GM19043 (cell line): Measurements from ENCODE around the gene APEX2.
"Not testable (repeated sequence)": the region's sequence is repeated elsewhere in the genome, so short reads cannot be mapped to it uniquely, and the experiment has no call there.

Experiments
- ATAC-seq: cut with Tn5 transposase; IDR thresholded peaks from one replicate; pipeline ENCODE4 v1.9.1; 2021; ENCODE audit warnings: low read depth; ENCODE audit not compliant: unreplicated experiment

The APEX2 gene, protein sequence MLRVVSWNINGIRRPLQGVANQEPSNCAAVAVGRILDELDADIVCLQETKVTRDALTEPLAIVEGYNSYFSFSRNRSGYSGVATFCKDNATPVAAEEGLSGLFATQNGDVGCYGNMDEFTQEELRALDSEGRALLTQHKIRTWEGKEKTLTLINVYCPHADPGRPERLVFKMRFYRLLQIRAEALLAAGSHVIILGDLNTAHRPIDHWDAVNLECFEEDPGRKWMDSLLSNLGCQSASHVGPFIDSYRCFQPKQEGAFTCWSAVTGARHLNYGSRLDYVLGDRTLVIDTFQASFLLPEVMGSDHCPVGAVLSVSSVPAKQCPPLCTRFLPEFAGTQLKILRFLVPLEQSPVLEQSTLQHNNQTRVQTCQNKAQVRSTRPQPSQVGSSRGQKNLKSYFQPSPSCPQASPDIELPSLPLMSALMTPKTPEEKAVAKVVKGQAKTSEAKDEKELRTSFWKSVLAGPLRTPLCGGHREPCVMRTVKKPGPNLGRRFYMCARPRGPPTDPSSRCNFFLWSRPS

DNA sequence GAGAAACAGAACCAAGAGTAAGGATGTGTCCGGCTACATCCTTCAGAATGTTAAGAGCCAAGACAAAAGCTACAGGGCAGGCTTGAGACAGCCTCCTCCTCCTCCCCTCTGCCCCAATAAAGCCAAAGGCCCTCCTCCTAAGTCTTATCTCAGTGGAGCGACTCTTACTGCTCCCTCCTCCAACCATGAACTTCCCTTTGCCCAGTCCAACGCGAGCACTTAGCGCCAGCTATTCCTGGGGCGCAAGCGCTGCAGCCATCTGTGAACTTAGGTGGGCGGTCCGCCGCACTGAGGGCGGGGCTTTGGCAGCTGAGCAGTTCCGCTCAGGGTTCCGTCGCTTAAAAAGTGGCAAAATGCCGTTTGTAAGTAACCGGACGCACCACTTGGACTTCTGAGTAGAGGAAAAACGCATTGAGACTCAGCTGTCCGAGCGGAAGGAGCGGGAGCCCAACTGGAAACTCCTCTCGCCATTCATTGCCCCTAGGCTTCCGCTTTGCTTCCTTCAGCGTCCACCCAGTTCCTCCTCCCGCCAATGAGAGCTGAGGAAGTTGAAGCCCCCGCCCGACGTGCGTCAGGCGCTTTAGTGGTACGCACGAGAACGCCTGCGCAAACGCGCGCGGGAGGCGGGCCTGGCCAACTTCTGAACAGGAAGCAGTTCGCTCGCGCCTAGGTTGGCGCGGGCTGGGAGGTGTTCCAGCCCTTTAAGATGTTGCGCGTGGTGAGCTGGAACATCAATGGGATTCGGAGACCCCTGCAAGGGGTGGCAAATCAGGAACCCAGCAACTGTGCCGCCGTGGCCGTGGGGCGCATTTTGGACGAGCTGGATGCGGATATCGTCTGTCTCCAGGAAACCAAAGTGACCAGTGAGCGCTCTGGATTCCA, at the start of gene APEX2:
Gene APEX2, plus strand, starts transcription at position 647 of the 882 bp plus-strand sequence. Its CDS starts 60 bp downstream, at position 707.
- ATAC-seq = peak; percentile 96

GRCh38 chrX:54950730-54951375, 49.3 kb upstream of the APEX2 start:
- no peak for ATAC-seq

DNA sequence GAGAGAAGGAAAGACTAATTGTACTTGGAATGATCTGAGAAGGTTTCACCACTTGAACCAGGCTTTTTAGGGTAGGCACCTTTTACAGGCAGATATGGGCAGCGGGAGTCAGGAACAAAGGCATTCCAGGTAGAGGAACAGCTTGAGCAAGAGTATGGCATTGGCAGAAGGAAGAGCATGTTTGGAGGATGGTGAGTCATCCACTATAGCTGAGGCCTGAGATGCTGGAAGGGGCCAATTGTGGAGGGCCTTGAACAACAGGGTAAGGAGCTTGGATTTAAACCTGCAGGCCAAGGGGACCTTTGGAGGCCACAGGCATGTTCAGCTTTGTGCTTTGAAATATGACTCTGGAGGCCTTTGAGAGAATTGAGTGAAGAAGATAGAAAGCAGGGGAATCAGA, 38.4 kb upstream of the APEX2 start:
- no peak for ATAC-seq

DNA sequence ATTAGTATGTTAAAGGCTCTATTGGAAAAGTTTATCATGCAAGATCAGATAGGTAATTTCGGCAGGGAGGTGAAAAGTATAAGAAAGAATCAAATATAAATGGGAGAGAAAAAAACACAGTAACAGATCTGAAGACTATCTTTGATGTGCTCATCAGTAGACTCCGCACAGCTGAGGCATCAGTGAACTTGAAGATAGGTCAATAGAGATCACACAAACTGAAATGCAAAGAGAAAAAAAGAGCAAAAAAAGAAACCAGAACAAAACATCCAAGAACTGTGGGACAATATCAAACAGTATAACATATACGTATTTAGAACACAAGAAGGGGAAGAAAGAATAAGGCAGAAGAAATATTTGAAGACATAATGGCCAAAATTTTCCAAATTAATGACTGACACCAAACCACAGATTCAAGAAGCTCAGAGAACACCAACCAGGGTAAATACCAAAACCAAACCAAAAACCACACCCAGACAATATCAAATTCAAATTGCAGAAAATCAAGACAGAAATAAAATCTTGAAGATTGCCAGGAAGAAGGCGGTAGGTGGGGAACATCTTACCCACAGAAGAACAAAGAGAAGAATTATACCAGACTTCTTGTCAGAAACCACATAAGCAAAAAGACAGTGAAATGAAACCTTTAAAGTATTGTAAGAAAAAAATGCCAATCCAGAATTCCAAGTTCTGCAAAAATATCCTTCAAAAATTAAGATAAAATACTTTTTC, 35.2 kb upstream of the APEX2 start:
- ATAC-seq = no peak

DNA sequence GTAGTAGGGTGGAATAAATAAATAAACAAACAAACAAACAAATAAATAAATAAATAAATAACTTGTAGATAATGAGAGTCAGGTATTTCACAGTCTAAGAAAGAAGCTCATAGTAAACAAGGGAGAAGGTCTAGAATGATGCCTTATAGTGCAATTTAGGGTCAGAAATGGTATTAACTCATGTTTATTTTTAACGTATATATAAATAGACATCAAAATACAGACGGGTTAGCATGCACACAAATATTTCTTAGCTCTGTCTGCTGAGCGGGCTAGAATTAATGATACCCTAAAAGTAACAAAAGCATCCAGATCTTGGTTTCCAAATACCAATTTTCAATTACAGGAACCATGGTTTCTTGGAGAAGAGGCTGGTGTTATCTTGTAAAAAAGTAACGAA, 22.8 kb upstream of the APEX2 start:
- no peak for ATAC-seq

DNA sequence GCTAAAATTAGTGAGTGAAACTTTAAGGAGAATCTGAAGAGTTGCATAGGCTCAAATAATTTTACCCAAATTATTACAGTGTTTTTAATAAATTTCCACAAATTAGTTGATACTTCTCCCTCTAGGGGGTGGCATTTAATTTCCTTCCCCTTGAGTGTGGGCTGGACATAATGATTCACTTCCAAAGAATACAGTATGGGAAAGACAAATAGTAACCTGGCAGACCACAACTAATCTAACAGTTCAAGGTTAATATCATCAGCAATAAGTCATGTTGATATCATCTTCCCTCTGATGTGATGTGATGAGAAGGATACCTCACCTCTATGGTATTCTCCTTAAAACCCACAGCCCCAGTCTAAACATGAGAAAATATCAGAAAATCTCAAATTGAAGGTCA, 21.7 kb upstream of the APEX2 start:
- no peak for ATAC-seq

- ATAC-seq = no peak
Observed at GRCh38 chrX:54979432-54979831, 20.7 kb upstream of the APEX2 start.

- no peak for ATAC-seq
Observed at GRCh38 chrX:54980334-54980733, 19.8 kb upstream of the APEX2 start.

DNA sequence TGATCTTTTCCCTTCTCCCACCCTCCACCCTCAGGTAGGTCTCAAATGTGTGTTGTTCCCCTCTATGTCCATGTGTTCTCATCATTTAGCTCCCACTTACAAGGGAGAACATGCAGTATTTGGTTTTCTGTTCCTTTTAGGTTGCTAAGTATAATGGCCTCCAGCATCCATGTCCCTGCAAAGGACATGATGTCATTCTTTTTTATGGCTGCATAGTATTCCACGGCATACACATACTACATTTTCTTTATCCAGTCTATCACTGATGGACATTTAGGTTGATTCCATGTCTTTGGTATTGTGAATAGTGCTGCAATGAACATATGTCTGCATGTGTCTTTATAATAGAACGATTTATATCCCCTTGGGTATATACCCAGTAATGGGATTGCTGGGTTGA, 16.9 kb upstream of the APEX2 start:
- ATAC-seq = not testable (repeated sequence)

- no peak for ATAC-seq
Observed at GRCh38 chrX:54991706-54992105, 8.5 kb upstream of the APEX2 start.

DNA sequence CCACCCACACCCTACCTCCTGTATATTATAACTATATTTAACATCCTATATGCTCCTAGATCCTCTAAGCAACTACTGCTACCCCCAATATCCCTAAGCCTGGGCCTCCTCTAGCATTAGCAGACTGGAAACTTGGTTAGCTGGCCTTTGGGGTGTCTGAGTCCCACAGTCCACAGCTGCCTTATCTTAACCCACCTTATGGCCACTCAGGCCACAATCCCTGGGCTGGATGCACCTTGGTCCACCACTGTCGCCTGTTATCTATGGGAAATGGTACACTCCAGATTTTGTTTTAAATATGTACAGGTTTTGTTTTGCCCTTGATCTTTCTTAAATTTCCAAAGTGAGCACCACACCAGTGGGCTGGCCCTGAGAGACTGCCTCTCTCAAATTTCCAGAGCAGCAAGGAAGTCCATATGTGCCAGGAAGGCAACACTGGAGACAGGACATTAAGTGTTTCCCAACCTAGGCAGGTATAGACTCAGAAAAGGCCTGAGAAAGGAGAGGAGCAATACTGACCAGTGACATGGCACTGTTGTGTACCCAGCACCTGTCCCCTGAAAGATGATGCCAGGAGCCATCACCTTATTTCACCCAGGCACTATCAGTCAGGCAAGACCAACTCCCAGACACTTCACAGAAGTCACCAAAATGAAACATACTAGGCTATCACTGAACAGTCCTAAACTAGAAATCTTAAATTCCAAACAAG, 7.1 kb upstream of the APEX2 start:
- no peak for ATAC-seq

GRCh38 chrX:54994099-54994498, 6.1 kb upstream of the APEX2 start, which contains the start of gene PFKFB1:
Gene PFKFB1 (minus strand): TSS chrX:54994188. CDS start chrX:54994007, 181 bp downstream.
- no peak for ATAC-seq

GRCh38 chrX:54994668-54995351, 5.4 kb upstream of the APEX2 start:
- ATAC-seq = no peak

DNA sequence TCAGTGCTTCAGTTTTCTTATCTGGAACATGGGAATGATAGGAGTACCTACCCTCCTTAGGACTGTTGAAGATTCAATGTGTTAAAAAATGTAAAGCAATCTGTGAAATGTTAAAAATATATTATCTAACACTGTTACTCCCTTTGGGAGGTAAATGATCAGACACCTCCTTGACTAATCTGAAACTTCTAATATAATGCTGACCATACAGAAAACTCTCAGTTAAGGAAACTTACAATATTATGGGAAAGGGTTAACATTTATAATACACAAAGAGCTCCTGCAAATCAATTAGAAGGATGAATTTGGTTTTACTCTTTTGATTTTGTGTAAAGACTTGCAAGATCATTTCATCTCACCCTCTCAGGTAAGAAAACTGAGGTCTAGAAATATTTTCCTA, 4.5 kb upstream of the APEX2 start:
- ATAC-seq = no peak

- ATAC-seq = no peak
Observed at GRCh38 chrX:55004231-55004630, 4.1 kb downstream of the APEX2 start.

DNA sequence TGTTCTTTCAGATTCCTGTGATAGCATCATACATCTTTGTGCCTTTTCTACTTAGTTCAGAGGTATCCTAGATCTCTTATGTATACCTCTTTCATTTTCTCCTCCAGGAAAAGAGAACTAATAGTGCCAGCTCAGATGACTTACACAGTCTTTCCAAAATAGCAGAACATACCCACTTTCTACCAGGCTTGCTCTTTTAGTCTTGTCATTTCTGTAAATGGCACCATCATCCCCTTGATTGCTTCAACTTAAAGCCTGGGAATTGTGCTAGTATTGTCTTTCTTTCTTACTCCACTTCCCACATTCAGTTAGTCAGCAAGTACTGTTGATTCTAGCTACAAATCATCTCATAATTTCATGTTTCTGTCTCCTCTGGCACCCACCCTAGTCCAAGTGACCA, 5.1 kb downstream of the APEX2 start:
- no peak for ATAC-seq

DNA sequence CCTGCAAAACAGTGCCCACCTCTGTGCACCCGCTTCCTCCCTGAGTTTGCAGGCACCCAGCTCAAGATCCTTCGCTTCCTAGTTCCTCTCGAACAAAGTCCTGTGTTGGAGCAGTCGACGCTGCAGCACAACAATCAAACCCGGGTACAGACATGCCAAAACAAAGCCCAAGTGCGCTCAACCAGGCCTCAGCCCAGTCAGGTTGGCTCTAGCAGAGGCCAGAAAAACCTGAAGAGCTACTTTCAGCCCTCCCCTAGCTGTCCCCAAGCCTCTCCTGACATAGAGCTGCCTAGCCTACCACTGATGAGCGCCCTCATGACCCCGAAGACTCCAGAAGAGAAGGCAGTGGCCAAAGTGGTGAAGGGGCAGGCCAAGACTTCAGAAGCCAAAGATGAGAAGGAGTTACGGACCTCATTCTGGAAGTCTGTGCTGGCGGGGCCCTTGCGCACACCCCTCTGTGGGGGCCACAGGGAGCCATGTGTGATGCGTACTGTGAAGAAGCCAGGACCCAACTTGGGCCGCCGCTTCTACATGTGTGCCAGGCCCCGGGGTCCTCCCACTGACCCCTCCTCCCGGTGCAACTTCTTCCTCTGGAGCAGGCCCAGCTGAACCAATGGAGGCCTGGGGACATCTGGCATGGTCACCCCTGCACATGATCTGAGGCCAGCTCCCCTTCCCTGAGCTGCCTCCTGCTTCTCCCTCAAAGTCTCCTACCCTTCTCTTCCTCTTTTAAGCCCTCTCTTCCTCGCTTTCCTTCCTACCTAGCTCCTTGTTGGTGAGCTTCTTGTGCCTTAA, 6.9 kb downstream of the APEX2 start:
- no peak for ATAC-seq

- ATAC-seq = no peak
Observed at GRCh38 chrX:55007656-55008055, 7.5 kb downstream of the APEX2 start.
